ENCODE results near the gene LRFN2. TPM values are rescaled to one million over a fixed set of nuclear protein-coding genes. Genes with fewer than 3 reads are reported as not detected.

Gene LRFN2
- total and polyA plus RNA-seq, 2 donors from 2014 or later = not detected

DNA sequence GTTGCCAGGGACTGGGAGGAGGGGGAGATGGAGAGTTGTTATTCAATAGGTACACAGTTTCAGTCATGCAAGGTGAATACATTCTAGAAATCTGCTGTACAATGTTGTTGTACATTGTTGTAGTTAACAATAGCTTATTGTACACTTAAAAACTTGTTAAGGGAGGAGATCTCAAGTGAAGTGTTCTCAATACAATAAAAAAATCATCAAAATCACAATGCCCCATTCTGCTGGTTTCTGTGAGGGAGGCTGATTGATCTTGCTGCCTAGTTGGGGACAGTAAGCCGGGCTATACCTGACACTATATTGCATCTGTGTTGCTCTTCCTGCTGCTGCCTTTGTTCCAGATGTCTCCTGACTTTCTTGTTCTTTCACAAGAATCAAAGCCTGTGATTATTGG lies 232.1 kb downstream of the LRFN2 start:
- intact Hi-C loops (cut with DNase I) = no loop called here
- H3K9ac ChIP-seq (ENCODE audit: low read length in 3 of 3) = no peak overlapping the region
- no peaks in the 10 kb centered on the region for H3K4me1 ChIP-seq (ENCODE audit: control insufficient read depth in 2 of 3, insufficient read depth in 2 of 3, low read depth in 1 of 3, low read length in 3 of 3)
- no peak overlapping the region for H3K27ac ChIP-seq (ENCODE audit: low read depth in 2 of 2, low read length in 2 of 2)
- H3K27me3 ChIP-seq (ENCODE audit: control insufficient read depth, insufficient read depth, low read length) = no peaks in the 10 kb centered on the region
- FAIRE-seq = no peak
- H3K36me3 ChIP-seq (ENCODE audit: control insufficient read depth in 2 of 3, insufficient read depth in 3 of 3, low read length in 3 of 3) = no peaks in the 10 kb centered on the region
- no peak overlapping the region for H3K4me3 ChIP-seq (ENCODE audit: low read length in 3 of 3)
- DNase-seq = no peak
- TF ChIP-seq, protein P1, sequence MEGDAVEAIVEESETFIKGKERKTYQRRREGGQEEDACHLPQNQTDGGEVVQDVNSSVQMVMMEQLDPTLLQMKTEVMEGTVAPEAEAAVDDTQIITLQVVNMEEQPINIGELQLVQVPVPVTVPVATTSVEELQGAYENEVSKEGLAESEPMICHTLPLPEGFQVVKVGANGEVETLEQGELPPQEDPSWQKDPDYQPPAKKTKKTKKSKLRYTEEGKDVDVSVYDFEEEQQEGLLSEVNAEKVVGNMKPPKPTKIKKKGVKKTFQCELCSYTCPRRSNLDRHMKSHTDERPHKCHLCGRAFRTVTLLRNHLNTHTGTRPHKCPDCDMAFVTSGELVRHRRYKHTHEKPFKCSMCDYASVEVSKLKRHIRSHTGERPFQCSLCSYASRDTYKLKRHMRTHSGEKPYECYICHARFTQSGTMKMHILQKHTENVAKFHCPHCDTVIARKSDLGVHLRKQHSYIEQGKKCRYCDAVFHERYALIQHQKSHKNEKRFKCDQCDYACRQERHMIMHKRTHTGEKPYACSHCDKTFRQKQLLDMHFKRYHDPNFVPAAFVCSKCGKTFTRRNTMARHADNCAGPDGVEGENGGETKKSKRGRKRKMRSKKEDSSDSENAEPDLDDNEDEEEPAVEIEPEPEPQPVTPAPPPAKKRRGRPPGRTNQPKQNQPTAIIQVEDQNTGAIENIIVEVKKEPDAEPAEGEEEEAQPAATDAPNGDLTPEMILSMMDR (IDR thresholded peaks at IDR 0.05; ENCODE audit: borderline replicate concordance, extremely low read depth, insufficient read depth) = no peak
- H3K9me3 ChIP-seq (ENCODE audit: control insufficient read depth in 2 of 3, insufficient read depth in 1 of 3, low read length in 3 of 3) = no peaks in the 10 kb centered on the region

DNA sequence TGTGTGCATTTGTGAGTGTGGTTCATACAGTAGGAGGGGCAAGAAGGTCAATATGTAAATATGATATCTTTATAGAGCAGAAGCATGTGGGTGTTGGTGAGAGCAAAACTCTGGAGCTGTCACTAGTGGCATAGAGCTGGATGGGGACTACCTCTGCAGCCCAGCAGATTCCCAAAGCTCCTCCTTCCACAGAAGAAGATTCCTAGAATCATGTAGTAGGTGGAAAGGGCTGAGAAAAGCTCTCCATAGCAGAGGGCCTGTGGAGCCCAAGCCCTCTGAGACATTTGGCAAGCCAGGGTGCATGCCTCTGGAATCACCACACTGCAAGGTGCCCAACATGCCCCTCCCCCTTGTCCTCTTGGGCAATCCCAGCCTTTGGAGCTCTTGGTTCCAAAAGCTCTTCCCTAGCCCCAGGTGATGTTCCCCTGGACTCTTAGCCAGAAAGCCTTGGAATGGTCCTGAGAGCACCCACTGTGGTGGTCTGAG lies 233.2 kb downstream of the LRFN2 start:
- TF ChIP-seq, protein P1 (IDR thresholded peaks at IDR 0.05; ENCODE audit: borderline replicate concordance, extremely low read depth, insufficient read depth) = no peak
- no peaks in the 10 kb centered on the region for H3K27me3 ChIP-seq (ENCODE audit: control insufficient read depth, insufficient read depth, low read length)
- H3K4me1 ChIP-seq (ENCODE audit: control insufficient read depth in 2 of 3, insufficient read depth in 2 of 3, low read depth in 1 of 3, low read length in 3 of 3) = no peaks in the 10 kb centered on the region
- no peaks in the 10 kb centered on the region for H3K36me3 ChIP-seq (ENCODE audit: control insufficient read depth in 2 of 3, insufficient read depth in 3 of 3, low read length in 3 of 3)
- intact Hi-C loops (cut with DNase I) = no loop called here
- no peak overlapping the region for H3K27ac ChIP-seq (ENCODE audit: low read depth in 2 of 2, low read length in 2 of 2)
- no peak overlapping the region for H3K9ac ChIP-seq (ENCODE audit: low read length in 3 of 3)
- H3K9me3 ChIP-seq (ENCODE audit: control insufficient read depth in 2 of 3, insufficient read depth in 1 of 3, low read length in 3 of 3) = no peaks in the 10 kb centered on the region
- DNase-seq (no peak), FAIRE-seq (no peak)
- H3K4me3 ChIP-seq (ENCODE audit: low read length in 3 of 3) = no peak overlapping the region

DNA sequence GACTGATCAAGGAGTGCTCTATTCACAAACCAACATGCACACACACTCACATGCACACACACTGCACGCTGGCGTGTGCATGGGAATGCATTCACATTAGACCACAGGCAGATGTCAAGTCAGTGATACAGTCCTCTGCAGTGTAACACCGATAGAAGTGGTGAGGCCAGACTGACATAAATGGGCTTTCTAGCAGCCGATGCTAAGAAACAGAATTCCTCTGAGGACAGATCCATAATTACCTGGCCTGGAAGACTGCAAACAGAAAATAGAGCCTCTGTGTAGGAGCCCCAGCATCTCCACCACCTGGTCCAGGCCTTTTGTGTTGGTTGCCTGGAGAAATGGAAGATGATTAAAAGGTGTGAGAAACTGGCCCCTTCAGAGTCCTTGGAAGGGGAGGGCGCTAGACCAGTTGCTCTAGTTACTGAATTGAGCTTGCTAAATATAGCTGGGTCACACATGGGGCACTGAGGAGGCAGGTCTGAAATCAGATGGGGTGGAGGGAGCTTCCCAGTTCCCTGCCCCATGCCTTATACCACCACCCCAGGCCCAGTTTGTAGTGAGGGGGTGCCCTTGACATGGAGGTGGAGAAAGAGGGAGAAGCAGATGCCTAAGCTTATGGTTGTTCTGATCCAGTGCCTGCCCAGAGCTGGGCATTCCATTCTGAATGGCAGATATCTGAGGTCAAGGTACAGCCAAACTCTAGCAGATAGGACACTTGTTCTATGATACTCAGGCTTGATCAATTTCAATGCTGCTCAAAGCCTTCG lies 233.8 kb downstream of the LRFN2 start:
- intact Hi-C loops (cut with DNase I) = no loop called here
- no peaks in the 10 kb centered on the region for H3K9me3 ChIP-seq (ENCODE audit: control insufficient read depth in 2 of 3, insufficient read depth in 1 of 3, low read length in 3 of 3)
- H3K9ac ChIP-seq (ENCODE audit: low read length in 3 of 3) = no peak overlapping the region
- H3K27me3 ChIP-seq (ENCODE audit: control insufficient read depth, insufficient read depth, low read length) = no peaks in the 10 kb centered on the region
- no peaks in the 10 kb centered on the region for H3K36me3 ChIP-seq (ENCODE audit: control insufficient read depth in 2 of 3, insufficient read depth in 3 of 3, low read length in 3 of 3)
- no peak for FAIRE-seq
- no peak overlapping the region for H3K27ac ChIP-seq (ENCODE audit: low read depth in 2 of 2, low read length in 2 of 2)
- no peaks in the 10 kb centered on the region for H3K4me1 ChIP-seq (ENCODE audit: control insufficient read depth in 2 of 3, insufficient read depth in 2 of 3, low read depth in 1 of 3, low read length in 3 of 3)
- no peak for DNase-seq
- TF ChIP-seq, protein P1 (IDR thresholded peaks at IDR 0.05; ENCODE audit: borderline replicate concordance, extremely low read depth, insufficient read depth) = no peak
- no peak overlapping the region for H3K4me3 ChIP-seq (ENCODE audit: low read length in 3 of 3)

All from kidney (tissue), 14 donors.